SK-N-SH treated with all-trans-retinoic acid at 6 μM for 48 hours (cell line): ENCODE data around the gene MFSD8.

Experiments
- ARNTL ChIP-seq: fragments of 450-650 bp; formaldehyde crosslinking; IDR thresholded peaks from 2 replicates; pipeline ENCODE4 v1.5.0; 2020; ENCODE audit warnings: low read depth, mild to moderate bottlenecking, moderate library complexity, borderline replicate concordance
- CSDC2 ChIP-seq: fragments of 250-450 bp; sonication (Bioruptor Pico); IDR thresholded peaks from 2 replicates; pipeline ENCODE4 v1.5.0; 2020; ENCODE audit warnings: mild to moderate bottlenecking, moderate library complexity
- CSRNP3 ChIP-seq: fragments of 250-450 bp; sonication (Bioruptor Pico); IDR thresholded peaks from 2 replicates; pipeline ENCODE4 v1.5.1; 2021; ENCODE audit warnings: mild to moderate bottlenecking, moderate library complexity
- GLIS3 ChIP-seq: fragments of 250-450 bp; sonication (Bioruptor Pico); IDR thresholded peaks from 2 replicates; pipeline ENCODE4 v1.5.0; 2020; ENCODE audit warnings: mild to moderate bottlenecking, moderate library complexity
- OSR1 ChIP-seq: fragments of 250-450 bp; sonication (Bioruptor Pico); IDR thresholded peaks from 2 replicates; pipeline ENCODE4 v1.8.0; 2022; ENCODE audit warnings: moderate library complexity, mild to moderate bottlenecking, inconsistent platforms
- PATZ1 ChIP-seq: fragments of 250-450 bp; sonication (Bioruptor Pico); IDR thresholded peaks from 2 replicates; pipeline ENCODE4 v1.8.0; 2020; ENCODE audit warnings: mild to moderate bottlenecking, moderate library complexity, borderline replicate concordance
- RARB ChIP-seq: fragments of 250-450 bp; sonication (Bioruptor Pico); IDR thresholded peaks from 2 replicates; pipeline ENCODE4 v1.8.0; 2021; ENCODE audit warnings: mild to moderate bottlenecking, moderate library complexity
- TOX ChIP-seq: fragments of 250-450 bp; sonication (Bioruptor Pico); IDR thresholded peaks from 2 replicates; pipeline ENCODE4 v1.8.0; 2021; ENCODE audit warnings: mild to moderate bottlenecking, moderate library complexity, borderline replicate concordance
- ZFP30 ChIP-seq: fragments of 450-650 bp; formaldehyde crosslinking; IDR thresholded peaks from 2 replicates; pipeline ENCODE4 v1.5.0; 2022; ENCODE audit warnings: mild to moderate bottlenecking, moderate library complexity
- ZNF565 ChIP-seq: fragments of 450-650 bp; formaldehyde crosslinking; conservative IDR thresholded peaks from 2 replicates; pipeline ENCODE4 v1.5.0; 2020; ENCODE audit warnings: low read depth, mild to moderate bottlenecking, moderate library complexity

DNA sequence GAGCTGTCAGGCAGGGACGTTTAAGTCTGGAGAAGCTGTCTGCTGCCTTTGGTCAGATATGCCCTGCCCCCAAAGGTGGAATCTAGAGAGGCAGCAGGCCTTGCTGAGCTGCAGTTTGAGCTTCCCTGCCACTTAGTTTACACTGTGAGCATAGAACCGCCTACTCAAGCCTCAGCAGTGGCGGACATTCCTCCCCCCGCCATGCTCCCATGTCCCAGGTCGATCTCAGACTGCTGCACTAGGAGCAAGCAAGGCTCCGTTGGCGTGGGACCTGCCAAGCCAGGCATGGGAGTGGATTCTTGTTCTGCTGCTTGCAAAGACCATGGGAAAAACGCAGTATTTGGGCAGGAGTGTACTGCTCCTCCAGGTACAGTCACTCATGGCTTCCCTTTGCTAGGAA, 59.9 kb downstream of the MFSD8 start:
- no peak for TF ChIP-seq GLIS3
- TF ChIP-seq RARB (CRISPR knock-in tag) = no peak
- TF ChIP-seq ARNTL (CRISPR knock-in tag) = no peak
- TF ChIP-seq PATZ1 (CRISPR knock-in tag) = no peak
- no peak for TF ChIP-seq ZNF565
- no peak for TF ChIP-seq TOX (CRISPR knock-in tag)
- no peak for TF ChIP-seq ZFP30 (CRISPR knock-in tag)
- TF ChIP-seq CSRNP3 (CRISPR knock-in tag) = no peak
- TF ChIP-seq OSR1 (CRISPR knock-in tag) = no peak
- TF ChIP-seq CSDC2 (CRISPR knock-in tag) = no peak
